Loucy (cell line): ENCODE measurements around the gene PCSK5.

ENCODE experiments used
- H2AFZ ChIP-seq: fragments of 200-600 bp; sonication (generic); 2 replicates; pipeline ENCODE4 v1.6.0; 2016; ENCODE audit warnings: antibody characterized with exemption, mild to moderate bottlenecking, low read length, moderate library complexity
- H3F3A ChIP-seq: fragments of 200-600 bp; 2 replicates; pipeline ENCODE4 v1.6.0; 2016; ENCODE audit warnings: antibody characterized with exemption, low read depth, mild to moderate bottlenecking
- H3K27me3 ChIP-seq: fragments of 200-600 bp; sonication (generic); 2 replicates; pipeline ENCODE4 v1.6.1; 2014; ENCODE audit warnings: low read length, mild to moderate bottlenecking; ENCODE audit not compliant: insufficient read depth, poor library complexity, severe bottlenecking
- H3K36me3 ChIP-seq: fragments of 200-600 bp; sonication (generic); 2 replicates; pipeline ENCODE4 v1.6.1; 2016; ENCODE audit warnings: low read length; ENCODE audit not compliant: insufficient read depth
- H3K4me1 ChIP-seq: fragments of 200-600 bp; sonication (generic); 2 replicates; pipeline ENCODE4 v1.5.1; 2014; ENCODE audit warnings: low read length, mild to moderate bottlenecking; ENCODE audit not compliant: insufficient read depth, poor library complexity, severe bottlenecking
- H3K4me2 ChIP-seq: fragments of 200-600 bp; sonication (generic); 2 replicates; pipeline ENCODE4 v1.6.0; 2014; ENCODE audit warnings: antibody characterized with exemption, low read length, low read depth, mild to moderate bottlenecking; ENCODE audit not compliant: poor library complexity, severe bottlenecking
- H3K4me3 ChIP-seq: fragments of 200-600 bp; sonication (generic); 2 replicates; pipeline ENCODE4 v1.5.1; 2014; ENCODE audit warnings: low read length, mild to moderate bottlenecking, mixed read lengths; ENCODE audit not compliant: poor library complexity, severe bottlenecking
- H3K79me2 ChIP-seq: fragments of 200-600 bp; sonication (generic); 2 replicates; pipeline ENCODE4 v1.6.1; 2014; ENCODE audit warnings: low read length; ENCODE audit not compliant: insufficient read depth
- H3K9ac ChIP-seq: fragments of 200-600 bp; sonication (generic); 2 replicates; pipeline ENCODE4 v1.6.0; 2014; ENCODE audit warnings: mild to moderate bottlenecking, low read depth, low read length, moderate library complexity; ENCODE audit not compliant: poor library complexity, severe bottlenecking
- H3K9me2 ChIP-seq: fragments of 200-600 bp; sonication (generic); replicated peaks from 2 replicates; pipeline ENCODE4 v1.6.1; 2016; ENCODE audit warnings: low read depth, low read length, mixed read lengths
- H3K9me3 ChIP-seq: fragments of 200-600 bp; sonication (generic); 2 replicates; pipeline ENCODE4 v1.6.1; 2014; ENCODE audit warnings: mild to moderate bottlenecking, antibody characterized with exemption, low read length, low read depth; ENCODE audit not compliant: insufficient read depth
- H4K20me1 ChIP-seq: fragments of 200-600 bp; sonication (generic); 2 replicates; pipeline ENCODE4 v1.6.0; 2014; ENCODE audit warnings: antibody characterized with exemption, low read length, mild to moderate bottlenecking; ENCODE audit not compliant: insufficient read depth, poor library complexity, severe bottlenecking
- CTCF ChIP-seq: fragments of 200-600 bp; sonication (generic); conservative IDR thresholded peaks from 2 replicates; pipeline ENCODE4 v1.5.1; 2014; ENCODE audit warnings: mild to moderate bottlenecking, antibody characterized with exemption, low read length
- EZH2phosphoT487 ChIP-seq: fragments of 200-600 bp; IDR thresholded peaks from 2 replicates; pipeline ENCODE4 v1.6.1; 2018; ENCODE audit warnings: antibody characterized with exemption, mild to moderate bottlenecking, moderate library complexity, borderline replicate concordance

PCSK5 gene

GRCh38 chr9:76004526-76004925 lies 114.1 kb downstream of the PCSK5 start:
- Histone ChIP-seq H3K9ac (no peak overlapping the region), H3K9me3 (no peaks in the 10 kb centered on the region), H4K20me1 (no peaks in the 10 kb centered on the region), H3K4me2 (no peak overlapping the region), H3K4me3 (no peak overlapping the region), H3K36me3 (no peaks in the 10 kb centered on the region), H3K4me1 (no peaks in the 10 kb centered on the region), H2AFZ (no peak overlapping the region), H3K9me2 (no peaks in the 10 kb centered on the region), H3K27me3 (no peaks in the 10 kb centered on the region), H3F3A (no peaks in the 10 kb centered on the region), H3K79me2 (no peaks in the 10 kb centered on the region)
- no peak for TF ChIP-seq CTCF
- TF ChIP-seq EZH2phosphoT487: no peak

GRCh38 chr9:76007935-76008334 lies 117.5 kb downstream of the PCSK5 start:
- Histone ChIP-seq H3F3A (no peaks in the 10 kb centered on the region), H3K9ac (no peak overlapping the region), H3K9me3 (no peaks in the 10 kb centered on the region), H4K20me1 (no peaks in the 10 kb centered on the region), H3K4me3 (no peak overlapping the region), H3K79me2 (no peaks in the 10 kb centered on the region), H3K27me3 (no peaks in the 10 kb centered on the region), H3K4me2 (no peak overlapping the region), H3K4me1 (no peaks in the 10 kb centered on the region), H3K9me2 (no peaks in the 10 kb centered on the region), H3K36me3 (no peaks in the 10 kb centered on the region), H2AFZ (no peak overlapping the region)
- TF ChIP-seq CTCF (no peak), EZH2phosphoT487 (no peak)

GRCh38 chr9:76013809-76014208 lies 123.3 kb downstream of the PCSK5 start:
- Histone ChIP-seq H3K79me2 (no peaks in the 10 kb centered on the region), H4K20me1 (no peaks in the 10 kb centered on the region), H3K9me3 (no peaks in the 10 kb centered on the region), H3K36me3 (no peaks in the 10 kb centered on the region), H3K4me3 (no peak overlapping the region), H2AFZ (no peak overlapping the region), H3K9me2 (no peaks in the 10 kb centered on the region), H3K4me1 (peaks cover 5% of the 10 kb centered on the region), H3F3A (no peaks in the 10 kb centered on the region), H3K9ac (no peak overlapping the region), H3K27me3 (no peaks in the 10 kb centered on the region), H3K4me2 (no peak overlapping the region)
- TF ChIP-seq CTCF: no peak
- TF ChIP-seq EZH2phosphoT487: no peak
